Liver (tissue), 9 donors: ENCODE data around the gene NOTCH4. TPM values are rescaled to one million over a fixed set of nuclear protein-coding genes. Genes with fewer than 3 reads are reported as not detected.

Experiments
- DNase-seq: peaks from one replicate; pipeline ENCODE4 v3.0.0-alpha.2; 2017; ENCODE audit warnings: low spot score
- H3K27ac ChIP-seq, 2 donors: one replicate each; pipeline ENCODE4 v1.7.0; 2013; ENCODE audit warnings: inconsistent platforms in 2 of 2, low read length in 2 of 2, control low read depth in 1 of 2, low read depth in 1 of 2, mild to moderate bottlenecking in 1 of 2
- H3K27me3 ChIP-seq, 4 donors: one replicate each; pipeline versions ENCODE4 v1.6.1 to v1.7.0; 2013; ENCODE audit warnings: low read length in 3 of 4, inconsistent platforms in 1 of 4, mild to moderate bottlenecking in 1 of 4, moderate library complexity in 1 of 4; ENCODE audit not compliant: control insufficient read depth in 4 of 4, insufficient read depth in 4 of 4
- H3K36me3 ChIP-seq, 4 donors: one replicate each; pipeline versions ENCODE4 v1.6.1 to v1.7.0; 2013; ENCODE audit warnings: low read length in 3 of 4, mild to moderate bottlenecking in 3 of 4, low read depth in 1 of 4, moderate library complexity in 1 of 4; ENCODE audit not compliant: control insufficient read depth in 4 of 4, insufficient read depth in 3 of 4
- H3K4me1 ChIP-seq, 4 donors: one replicate each; pipeline versions ENCODE4 v1.6.1 to v1.7.0; 2013; ENCODE audit warnings: low read length in 3 of 4, mild to moderate bottlenecking in 3 of 4, moderate library complexity in 1 of 4; ENCODE audit not compliant: control insufficient read depth in 4 of 4, insufficient read depth in 4 of 4
- H3K4me3 ChIP-seq, 3 donors: one replicate each; pipeline versions ENCODE4 v1.6.1 to v1.7.0; 2013; ENCODE audit warnings: low read length in 3 of 3, control low read depth in 1 of 3, low read depth in 1 of 3, mild to moderate bottlenecking in 1 of 3
- H3K9ac ChIP-seq, 2 donors: one replicate each; pipeline ENCODE4 v1.7.0; 2013; ENCODE audit warnings: low read length in 2 of 2, mild to moderate bottlenecking in 2 of 2, moderate library complexity in 2 of 2, control low read depth in 1 of 2, low read depth in 1 of 2
- H3K9me3 ChIP-seq, 4 donors: one replicate each; pipeline versions ENCODE4 v1.6.1 to v1.7.0; 2013; ENCODE audit warnings: low read length in 3 of 4; ENCODE audit not compliant: control insufficient read depth in 4 of 4
- CTCF ChIP-seq: fragments of 150-350 bp; IDR thresholded peaks from 2 replicates; pipeline ENCODE4 v1.5.1; 2017; ENCODE audit warnings: improper control_type of control experiment, low read depth, low read length; ENCODE audit not compliant: missing input control
- EGR1 ChIP-seq, 2 donors: IDR thresholded peaks; 2 replicates each; pipeline ENCODE4 v1.6.1; 2016 to 2018; ENCODE audit warnings: antibody characterized with exemption in 2 of 2, low read depth in 2 of 2
- FOXA1 ChIP-seq: IDR thresholded peaks from 2 replicates; pipeline ENCODE4 v1.6.1; 2016; ENCODE audit warnings: antibody characterized with exemption
- FOXA2 ChIP-seq: IDR thresholded peaks from 2 replicates; pipeline ENCODE4 v1.6.1; 2016; ENCODE audit warnings: antibody characterized with exemption
- GABPA ChIP-seq, 2 donors: IDR thresholded peaks in 1 of 2; conservative IDR thresholded peaks in 1 of 2; 2 replicates each; pipeline ENCODE4 v1.6.1; 2016; ENCODE audit warnings: antibody characterized with exemption in 2 of 2, mild to moderate bottlenecking in 1 of 2, moderate library complexity in 1 of 2
- HNF4A ChIP-seq, 2 donors: conservative IDR thresholded peaks; 2 replicates each; pipeline ENCODE4 v1.6.1; 2016; ENCODE audit warnings: antibody characterized with exemption in 2 of 2, mild to moderate bottlenecking in 2 of 2
- HNF4G ChIP-seq: IDR thresholded peaks from 2 replicates; pipeline ENCODE4 v1.6.1; 2016; ENCODE audit warnings: antibody characterized with exemption
- JUND ChIP-seq, 2 donors: IDR thresholded peaks; 2 replicates each; pipeline ENCODE4 v1.6.1; 2016; ENCODE audit warnings: antibody characterized with exemption in 2 of 2
- MAX ChIP-seq: IDR thresholded peaks from 2 replicates; pipeline ENCODE4 v1.6.1; 2016; ENCODE audit warnings: antibody characterized with exemption
- NR2F2 ChIP-seq: IDR thresholded peaks from 2 replicates; pipeline ENCODE4 v1.6.1; 2016; ENCODE audit warnings: antibody characterized with exemption
- RAD21 ChIP-seq, 2 donors: IDR thresholded peaks; 2 replicates each; pipeline ENCODE4 v1.6.1; 2016; ENCODE audit warnings: antibody characterized with exemption in 2 of 2, mild to moderate bottlenecking in 2 of 2
- RXRA ChIP-seq, 2 donors: IDR thresholded peaks; 2 replicates each; pipeline ENCODE4 v1.6.1; 2017 to 2018; ENCODE audit warnings: antibody characterized with exemption in 2 of 2, mild to moderate bottlenecking in 1 of 2
- SP1 ChIP-seq: IDR thresholded peaks from 2 replicates; pipeline ENCODE4 v1.6.1; 2018; ENCODE audit warnings: antibody characterized with exemption, mild to moderate bottlenecking
- TAF1 ChIP-seq: conservative IDR thresholded peaks from 2 replicates; pipeline ENCODE4 v1.6.1; 2016; ENCODE audit warnings: antibody characterized with exemption, mild to moderate bottlenecking
- YY1 ChIP-seq: IDR thresholded peaks from 2 replicates; pipeline ENCODE4 v1.6.1; 2016; ENCODE audit warnings: antibody characterized with exemption, mild to moderate bottlenecking
- ZBTB33 ChIP-seq: IDR thresholded peaks from 2 replicates; pipeline ENCODE4 v1.6.1; 2016; ENCODE audit warnings: antibody characterized with exemption
- WGBS: extraction: QIAGEN DNeasy Blood & Tissue Kit; methylation state at CpG from one replicate; pipeline ENCODE4 v1.1.7; 2013; 5-methylcytosine and 5-hydroxymethylcytosine counted together
- polyA plus RNA-seq, 2 donors: library from polyadenylated mRNA; stranded (reverse) in 1 of 2; unstranded in 1 of 2; fragments of 200-250 nt in 1 of 2; fragments of >200 nt in 1 of 2; fragmentation: Nextera tagmentation in 1 of 2; extraction: Ambion mirVana in 1 of 2; gene quantifications; one replicate each; pipeline versions ENCODE4 v1.2.1 to v1.2.3, GENCODE V29; 2013 to 2015
- total RNA-seq, 2 donors: library from RNA; depleted of rRNA; stranded (reverse); fragments of >200 nt; gene quantifications; one replicate each; pipeline ENCODE4 v1.2.3, GENCODE V29; 2014
- TF ChIP-seq, protein P1 (sequence below): IDR thresholded peaks from 2 replicates; pipeline ENCODE4 v1.6.1; 2016; ENCODE audit warnings: antibody characterized with exemption
- TF ChIP-seq, protein P2 (sequence below): IDR thresholded peaks from 2 replicates; pipeline ENCODE4 v1.6.1; 2016; ENCODE audit warnings: antibody characterized with exemption, mild to moderate bottlenecking
- donor health status: healthy.
- donor health status: healthy.
- donor health status: healthy.
- donor health status: healthy.
- donor health status: healthy.

The NOTCH4 gene
- total and polyA plus RNA-seq, 4 donors, result 2.6 to 15.1 (median 8.8) TPM

DNA sequence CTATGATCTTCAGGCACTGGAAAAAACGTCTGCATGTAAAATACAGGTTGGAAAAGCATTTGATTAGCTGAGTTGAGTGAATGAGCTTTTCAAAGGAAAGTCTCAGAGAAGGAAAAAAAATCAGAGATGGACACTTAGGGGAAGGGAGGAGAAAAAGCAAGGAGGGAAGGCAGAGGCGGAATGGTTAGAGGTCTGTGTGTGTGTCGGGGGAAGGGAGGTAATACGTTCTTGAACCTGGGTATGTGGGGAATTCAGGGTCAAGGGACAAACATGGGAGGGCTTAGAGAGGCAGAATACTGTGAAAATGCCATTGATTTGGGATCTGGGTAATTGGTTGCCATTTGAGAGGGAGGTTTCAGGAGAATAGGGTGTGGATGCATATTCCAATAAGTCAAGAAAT lies 77.2 kb downstream of the NOTCH4 start:
- H3K9me3 ChIP-seq, result peaks cover 0 to 2% (median 0%) of the 10 kb centered on the region in 4 donors
- H3K4me1 ChIP-seq, result no peaks in the 10 kb centered on the region
- H3K27ac ChIP-seq, result no peak overlapping the region
- 53% methylated on average over 4 of the region's 4 CpGs for WGBS
- H3K27me3 ChIP-seq, result peaks cover 0 to 5% (median 0%) of the 10 kb centered on the region in 4 donors
- DNase-seq, result no peak
- no peaks in the 10 kb centered on the region for H3K36me3 ChIP-seq
- TF ChIP-seq JUND (IDR thresholded peaks at IDR 0.05) (no peak), FOXA1 (no peak), EGR1 (IDR thresholded peaks at IDR 0.05; ENCODE audit: low read depth in 2 of 2) (no peak), NR2F2 (no peak), HNF4A (conservative IDR thresholded peaks at IDR 0.05) (no peak), YY1 (no peak), SP1 (no peak), FOXA2 (no peak), TAF1 (no peak), RAD21 (IDR thresholded peaks at IDR 0.05) (no peak), MAX (no peak), CTCF (no peak), ZBTB33 (no peak), GABPA (IDR thresholded peaks at IDR 0.05 in 1 of 2, conservative IDR thresholded peaks at IDR 0.05 in 1 of 2) (no peak), RXRA (IDR thresholded peaks at IDR 0.05) (no peak), HNF4G (no peak)
- TF ChIP-seq, protein P1, sequence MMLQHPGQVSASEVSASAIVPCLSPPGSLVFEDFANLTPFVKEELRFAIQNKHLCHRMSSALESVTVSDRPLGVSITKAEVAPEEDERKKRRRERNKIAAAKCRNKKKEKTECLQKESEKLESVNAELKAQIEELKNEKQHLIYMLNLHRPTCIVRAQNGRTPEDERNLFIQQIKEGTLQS, result no peak
- TF ChIP-seq, protein P2, sequence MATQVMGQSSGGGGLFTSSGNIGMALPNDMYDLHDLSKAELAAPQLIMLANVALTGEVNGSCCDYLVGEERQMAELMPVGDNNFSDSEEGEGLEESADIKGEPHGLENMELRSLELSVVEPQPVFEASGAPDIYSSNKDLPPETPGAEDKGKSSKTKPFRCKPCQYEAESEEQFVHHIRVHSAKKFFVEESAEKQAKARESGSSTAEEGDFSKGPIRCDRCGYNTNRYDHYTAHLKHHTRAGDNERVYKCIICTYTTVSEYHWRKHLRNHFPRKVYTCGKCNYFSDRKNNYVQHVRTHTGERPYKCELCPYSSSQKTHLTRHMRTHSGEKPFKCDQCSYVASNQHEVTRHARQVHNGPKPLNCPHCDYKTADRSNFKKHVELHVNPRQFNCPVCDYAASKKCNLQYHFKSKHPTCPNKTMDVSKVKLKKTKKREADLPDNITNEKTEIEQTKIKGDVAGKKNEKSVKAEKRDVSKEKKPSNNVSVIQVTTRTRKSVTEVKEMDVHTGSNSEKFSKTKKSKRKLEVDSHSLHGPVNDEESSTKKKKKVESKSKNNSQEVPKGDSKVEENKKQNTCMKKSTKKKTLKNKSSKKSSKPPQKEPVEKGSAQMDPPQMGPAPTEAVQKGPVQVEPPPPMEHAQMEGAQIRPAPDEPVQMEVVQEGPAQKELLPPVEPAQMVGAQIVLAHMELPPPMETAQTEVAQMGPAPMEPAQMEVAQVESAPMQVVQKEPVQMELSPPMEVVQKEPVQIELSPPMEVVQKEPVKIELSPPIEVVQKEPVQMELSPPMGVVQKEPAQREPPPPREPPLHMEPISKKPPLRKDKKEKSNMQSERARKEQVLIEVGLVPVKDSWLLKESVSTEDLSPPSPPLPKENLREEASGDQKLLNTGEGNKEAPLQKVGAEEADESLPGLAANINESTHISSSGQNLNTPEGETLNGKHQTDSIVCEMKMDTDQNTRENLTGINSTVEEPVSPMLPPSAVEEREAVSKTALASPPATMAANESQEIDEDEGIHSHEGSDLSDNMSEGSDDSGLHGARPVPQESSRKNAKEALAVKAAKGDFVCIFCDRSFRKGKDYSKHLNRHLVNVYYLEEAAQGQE, result no peak
- H3K9ac ChIP-seq, result no peak overlapping the region
- no peak overlapping the region for H3K4me3 ChIP-seq
